Endothelial cell of umbilical vein (primary cell): ENCODE measurements around the gene SH3YL1. TPM values are rescaled to one million over a fixed set of nuclear protein-coding genes. Genes with fewer than 3 reads are reported as not detected.

Experiments
- BruUV-seq: library from RNA; stranded (reverse); fragments of 400-500 nt; replicated peaks from 2 replicates; lab custom pipeline; 2021; lab: Mats Ljungman, UMichigan
- CTCF ChIA-PET: fragments of 300-600, 350-600 bp; sonication (Branson Sonifier 250); formaldehyde crosslinking; loops from one replicate; lab custom pipeline; 2021; ENCODE audit warnings: antibody characterized with exemption, inconsistent platforms; lab: Charles Lee
- POLR2A ChIA-PET: fragments of 300-600, 350-600 bp; sonication (Branson Sonifier 250); formaldehyde crosslinking; loops from one replicate; lab custom pipeline; 2021; ENCODE audit warnings: antibody characterized with exemption, inconsistent platforms; lab: Charles Lee
- DNase-seq: peaks from one replicate; pipeline ENCODE4 v3.0.0-alpha.2; 2011; ENCODE audit warnings: low read depth, low spot score
- FAIRE-seq: peaks from 2 replicates; lab custom pipeline; 2011; peaks lifted over from hg19 to GRCh38; lab: Jason Lieb, UNC
- H2AFZ ChIP-seq: 2 replicates; pipeline ENCODE4 v1.6.0; 2012; ENCODE audit warnings: low read depth, low read length, control low read depth, inconsistent platforms
- H3K27ac ChIP-seq: 2 replicates; pipeline ENCODE4 v1.5.1; 2011; ENCODE audit warnings: low read depth, mild to moderate bottlenecking, control low read depth, low read length, moderate library complexity; ENCODE audit not compliant: insufficient read depth
- H3K27me3 ChIP-seq, 2 experiments: 2 replicates each; pipeline versions ENCODE4 v1.6.0 to v1.6.1; 2011; ENCODE audit warnings: low read length in 2 of 2, mixed read lengths in 1 of 2; ENCODE audit not compliant: control insufficient read depth in 2 of 2, insufficient read depth in 2 of 2
- H3K36me3 ChIP-seq, 2 experiments: 2 replicates in 1 of 2; 3 replicates in 1 of 2; pipeline ENCODE4 v1.5.1; 2011; ENCODE audit warnings: low read length in 2 of 2, mild to moderate bottlenecking in 1 of 2, moderate library complexity in 1 of 2; ENCODE audit not compliant: control insufficient read depth in 2 of 2, insufficient read depth in 2 of 2; ENCODE audit errors: extremely low read depth in 1 of 2
- H3K4me1 ChIP-seq: 3 replicates; pipeline ENCODE4 v1.5.1; 2011; ENCODE audit warnings: mild to moderate bottlenecking, low read length; ENCODE audit not compliant: control insufficient read depth, insufficient read depth; ENCODE audit errors: extremely low read depth
- H3K4me2 ChIP-seq: 2 replicates; pipeline ENCODE4 v1.6.1; 2011; ENCODE audit warnings: low read length, control low read depth, mixed read lengths; ENCODE audit not compliant: insufficient read depth
- H3K4me3 ChIP-seq, 3 experiments: fragments of 200-600 bp in 1 of 3; sonication (generic), shearing (Covaris generic) in 1 of 3; replicated peaks in 1 of 3; 2 replicates each; pipeline ENCODE4 v1.5.1; 2011 to 2016; ENCODE audit warnings: control low read depth in 3 of 3, low read length in 3 of 3, mild to moderate bottlenecking in 2 of 3, inconsistent platforms in 1 of 3, low read depth in 1 of 3, moderate library complexity in 1 of 3; ENCODE audit not compliant: insufficient read depth in 1 of 3
- H3K79me2 ChIP-seq: 2 replicates; pipeline ENCODE4 v1.6.0; 2012; ENCODE audit warnings: low read length, inconsistent platforms; ENCODE audit not compliant: control insufficient read depth, insufficient read depth
- H3K9ac ChIP-seq: replicated peaks from 2 replicates; pipeline ENCODE3; 2011; ENCODE audit warnings: low read length, control low read depth; ENCODE audit not compliant: insufficient read depth; ENCODE audit errors: extremely low read depth
- H3K9me1 ChIP-seq: replicated peaks from 3 replicates; pipeline ENCODE4 v1.6.0; 2011; ENCODE audit warnings: mild to moderate bottlenecking, low read length; ENCODE audit not compliant: control insufficient read depth, insufficient read depth; ENCODE audit errors: extremely low read depth
- H3K9me3 ChIP-seq: replicated peaks from 2 replicates; pipeline ENCODE4 v1.5.1; 2012; ENCODE audit warnings: low read length, inconsistent platforms; ENCODE audit not compliant: control insufficient read depth, insufficient read depth
- H4K20me1 ChIP-seq: replicated peaks from 2 replicates; pipeline ENCODE3; 2011; ENCODE audit warnings: mild to moderate bottlenecking, low read length; ENCODE audit not compliant: control insufficient read depth, insufficient read depth; ENCODE audit errors: extremely low read depth
- EZH2 ChIP-seq: IDR thresholded peaks from 2 replicates; pipeline ENCODE4 v1.6.1; 2012; ENCODE audit warnings: borderline replicate concordance, low read depth, mild to moderate bottlenecking, moderate library complexity, low read length, inconsistent platforms; ENCODE audit not compliant: severe bottlenecking
- FOS ChIP-seq: IDR thresholded peaks from 2 replicates; pipeline ENCODE4 v1.6.1; 2011; ENCODE audit warnings: mild to moderate bottlenecking, low read length, moderate library complexity, borderline replicate concordance; ENCODE audit not compliant: insufficient read depth
- GATA2 ChIP-seq: IDR thresholded peaks from 2 replicates; pipeline ENCODE4 v1.7.0; 2011; ENCODE audit warnings: low read depth, mild to moderate bottlenecking, moderate library complexity, mixed read lengths, low read length; ENCODE audit not compliant: insufficient read length, insufficient read depth
- JUN ChIP-seq: IDR thresholded peaks from 2 replicates; pipeline ENCODE4 v1.6.1; 2011; ENCODE audit warnings: borderline replicate concordance, low read depth; ENCODE audit not compliant: insufficient read length, insufficient read depth
- MYC ChIP-seq: IDR thresholded peaks from one replicate; pipeline ENCODE4 v1.6.1; 2011; ENCODE audit warnings: mild to moderate bottlenecking, low read depth, low read length
- POLR2A ChIP-seq: IDR thresholded peaks from 2 replicates; pipeline ENCODE4 v1.6.1; 2012; ENCODE audit warnings: low read depth, mild to moderate bottlenecking, control low read depth, low read length
- POLR2AphosphoS5 ChIP-seq: IDR thresholded peaks from 2 replicates; pipeline ENCODE4 v1.6.1; 2012; ENCODE audit warnings: low read depth, mild to moderate bottlenecking, control low read depth, low read length, moderate library complexity; ENCODE audit not compliant: insufficient read depth
- dilution Hi-C: fragments of 300-500 bp; cut with MboI; formaldehyde crosslinking; loops from one replicate; pipeline ENCODE4 v1.15.0; 2019; ENCODE audit warnings: low sequenced_read_pairs; ENCODE audit not compliant: extremely low pct_ligation_motif_present
- intact Hi-C: fragments of 100-400 bp; cut with micrococcal nuclease; formaldehyde crosslinking; loops from one replicate; pipeline ENCODE4 v1.10.0; 2022
- polyA plus RNA-seq, 4 experiments: library from polyadenylated mRNA; depleted of rRNA in 3 of 4; stranded (reverse) in 3 of 4; unstranded in 1 of 4; fragments of >200 nt; gene quantifications; 2 replicates each; pipeline versions ENCODE4 v1.2.1 to v1.2.3, GENCODE V29; 2011 to 2012; ENCODE audit warnings: missing spikeins in 1 of 4
- total RNA-seq: library from RNA; stranded (reverse); gene quantifications from 2 replicates; pipeline ENCODE4 v1.2.3, GENCODE V29; 2021
- TF ChIP-seq, protein P1 (sequence below), 2 donors: IDR thresholded peaks; 1 replicate in 1 of 2; 2 replicates in 1 of 2; pipeline ENCODE4 v1.5.1; 2011; ENCODE audit warnings: low read length in 2 of 2, mild to moderate bottlenecking in 2 of 2, moderate library complexity in 2 of 2, control low read depth in 1 of 2, inconsistent platforms in 1 of 2, low read depth in 1 of 2; ENCODE audit not compliant: insufficient read depth in 1 of 2; ENCODE audit errors: extremely low read depth in 1 of 2
- TF ChIP-seq, protein P2 (sequence below): IDR thresholded peaks from 2 replicates; pipeline ENCODE4 v1.6.1; 2011; ENCODE audit not compliant: insufficient read depth, insufficient read length

SH3YL1 gene
- total and polyA plus RNA-seq, 2 donors (not counting 3 experiments of a cell fraction or from before 2014, with no cell fraction given): 12.5 to 22.4 TPM

- Histone ChIP-seq H3K4me3 (no peak overlapping the region), H2AFZ (no peak overlapping the region), H3K79me2 (peaks cover 24% of the 10 kb centered on the region), H3K27me3 (no peaks in the 10 kb centered on the region), H3K9me3 (no peaks in the 10 kb centered on the region), H3K36me3 (peaks cover 11 to 25% of the 10 kb centered on the region in 2 experiments), H3K9me1 (no peaks in the 10 kb centered on the region), H3K4me2 (no peak overlapping the region), H3K4me1 (no peaks in the 10 kb centered on the region), H3K27ac (no peak overlapping the region), H3K9ac (no peak overlapping the region), H4K20me1 (peaks cover 2% of the 10 kb centered on the region)
- TF ChIP-seq GATA2: no peak
- no peak for TF ChIP-seq JUN
- TF ChIP-seq, protein P1, sequence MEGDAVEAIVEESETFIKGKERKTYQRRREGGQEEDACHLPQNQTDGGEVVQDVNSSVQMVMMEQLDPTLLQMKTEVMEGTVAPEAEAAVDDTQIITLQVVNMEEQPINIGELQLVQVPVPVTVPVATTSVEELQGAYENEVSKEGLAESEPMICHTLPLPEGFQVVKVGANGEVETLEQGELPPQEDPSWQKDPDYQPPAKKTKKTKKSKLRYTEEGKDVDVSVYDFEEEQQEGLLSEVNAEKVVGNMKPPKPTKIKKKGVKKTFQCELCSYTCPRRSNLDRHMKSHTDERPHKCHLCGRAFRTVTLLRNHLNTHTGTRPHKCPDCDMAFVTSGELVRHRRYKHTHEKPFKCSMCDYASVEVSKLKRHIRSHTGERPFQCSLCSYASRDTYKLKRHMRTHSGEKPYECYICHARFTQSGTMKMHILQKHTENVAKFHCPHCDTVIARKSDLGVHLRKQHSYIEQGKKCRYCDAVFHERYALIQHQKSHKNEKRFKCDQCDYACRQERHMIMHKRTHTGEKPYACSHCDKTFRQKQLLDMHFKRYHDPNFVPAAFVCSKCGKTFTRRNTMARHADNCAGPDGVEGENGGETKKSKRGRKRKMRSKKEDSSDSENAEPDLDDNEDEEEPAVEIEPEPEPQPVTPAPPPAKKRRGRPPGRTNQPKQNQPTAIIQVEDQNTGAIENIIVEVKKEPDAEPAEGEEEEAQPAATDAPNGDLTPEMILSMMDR (IDR thresholded peaks at IDR 0.05; ENCODE audit: extremely low read depth in 1 of 2, insufficient read depth in 1 of 2, low read depth in 1 of 2, low read length in 2 of 2): no peak
- no peak for TF ChIP-seq EZH2
- no peak for TF ChIP-seq FOS
- ChIA-PET CTCF (no interaction called here), POLR2A (no interaction called here)
- DNase-seq (no peak), FAIRE-seq (no peak)
- dilution Hi-C loops (no loop called here), intact Hi-C loops (no loop called here)
- no TSS peak for BruUV-seq
These were observed 14.6 kb upstream of the SH3YL1 start for GRCh38 chr2:278312-278926.

DNA sequence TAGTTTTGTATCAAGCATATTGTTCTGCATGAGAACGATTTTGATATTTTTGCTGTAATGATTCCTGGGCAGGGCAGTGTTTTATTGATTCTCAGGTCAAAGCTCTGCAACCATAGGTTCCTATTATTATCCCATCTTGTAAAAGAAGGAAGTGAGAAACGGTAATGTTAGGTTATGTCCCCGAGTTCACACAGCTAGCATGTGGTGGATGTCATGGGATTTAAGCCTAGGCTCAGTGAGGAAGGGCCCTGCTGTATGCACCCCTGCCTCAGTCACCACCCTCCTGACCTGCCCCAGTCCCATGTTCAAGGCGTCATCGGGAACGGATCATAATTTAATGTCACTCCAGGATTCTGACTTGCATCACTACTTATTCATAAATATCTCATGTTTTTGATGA, 11.6 kb upstream of the SH3YL1 start:
- H4K20me1 ChIP-seq: peaks cover 2% of the 10 kb centered on the region
- H3K4me3 ChIP-seq: no peak overlapping the region
- dilution Hi-C loops (no loop called here), intact Hi-C loops (no loop called here)
- H3K9me1 ChIP-seq: no peaks in the 10 kb centered on the region
- peaks cover 7 to 22% of the 10 kb centered on the region in 2 experiments for H3K36me3 ChIP-seq
- no peak overlapping the region for H3K27ac ChIP-seq
- no peak overlapping the region for H3K4me2 ChIP-seq
- no peak overlapping the region for H3K9ac ChIP-seq
- TF ChIP-seq EZH2 (no peak), GATA2 (no peak), MYC (no peak), POLR2AphosphoS5 (no peak), JUN (no peak), POLR2A (no peak), FOS (no peak)
- TF ChIP-seq, protein P2, sequence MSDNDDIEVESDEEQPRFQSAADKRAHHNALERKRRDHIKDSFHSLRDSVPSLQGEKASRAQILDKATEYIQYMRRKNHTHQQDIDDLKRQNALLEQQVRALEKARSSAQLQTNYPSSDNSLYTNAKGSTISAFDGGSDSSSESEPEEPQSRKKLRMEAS: no peak
- TF ChIP-seq, protein P1 (IDR thresholded peaks at IDR 0.05; ENCODE audit: extremely low read depth in 1 of 2, insufficient read depth in 1 of 2, low read depth in 1 of 2, low read length in 2 of 2): no peak
- H2AFZ ChIP-seq: no peak overlapping the region
- no peaks in the 10 kb centered on the region for H3K9me3 ChIP-seq
- BruUV-seq: no TSS peak
- ChIA-PET POLR2A (no interaction called here), CTCF (no interaction called here)
- H3K4me1 ChIP-seq: no peaks in the 10 kb centered on the region
- DNase-seq: no peak
- no peak for FAIRE-seq
- H3K27me3 ChIP-seq: no peaks in the 10 kb centered on the region
- peaks cover 50% of the 10 kb centered on the region for H3K79me2 ChIP-seq
